Nephron (organoid): ENCODE measurements around the gene IL5RA.
A peak's percentile ranks its signal among the peaks of the same experiment; 100 is the strongest.

ENCODE experiments used
- H3K27ac Mint-ChIP-seq, 3 experiments: 2 replicates each; pipeline ENCODE4 v1.8.0; 2020; ENCODE audit warnings: mixed read lengths in 3 of 3, mild to moderate bottlenecking in 2 of 3, moderate library complexity in 1 of 3
- H3K27me3 Mint-ChIP-seq: 2 replicates; pipeline ENCODE4 v1.8.0; 2021; ENCODE audit warnings: low read depth, mild to moderate bottlenecking, moderate library complexity, mixed read lengths
- H3K36me3 Mint-ChIP-seq: 2 replicates; pipeline ENCODE4 v1.8.0; 2020; ENCODE audit warnings: low read depth, mixed read lengths
- H3K4me1 Mint-ChIP-seq: 2 replicates; pipeline ENCODE4 v1.8.0; 2020; ENCODE audit warnings: mixed read lengths
- H3K4me3 Mint-ChIP-seq, 3 experiments: 2 replicates each; pipeline ENCODE4 v1.8.0; 2020; ENCODE audit warnings: mild to moderate bottlenecking in 3 of 3, mixed read lengths in 3 of 3, moderate library complexity in 2 of 3
- H3K9me3 Mint-ChIP-seq: 2 replicates; pipeline ENCODE4 v1.8.0; 2020; ENCODE audit warnings: mixed read lengths
- CTCF ChIP-seq, 3 experiments: fragments of 200-600 bp; sonication (generic); IDR thresholded peaks; one replicate each; pipeline ENCODE4 v1.5.0; 2021; ENCODE audit warnings: antibody characterized with exemption in 3 of 3; ENCODE audit not compliant: unreplicated experiment in 3 of 3

Gene IL5RA

GRCh38 chr3:3110299-3110630 is at the start of gene IL5RA:
Gene IL5RA (minus strand): TSS chr3:3110374. CDS start chr3:3104984, 5,390 bp downstream.
- no peaks in the 10 kb centered on the region for H3K27me3 Mint-ChIP-seq
- peak within 1 kb of the TSS in 1 of 3 experiments; percentile 52 for H3K27ac Mint-ChIP-seq
- no peaks in the 10 kb centered on the region for H3K4me1 Mint-ChIP-seq
- H3K4me3 Mint-ChIP-seq: no peak within 1 kb of the TSS
- no peak for TF ChIP-seq CTCF (IDR thresholded peaks at IDR 0.05; ENCODE audit: unreplicated experiment in 3 of 3)
- no peaks in the 10 kb centered on the region for H3K9me3 Mint-ChIP-seq
- H3K36me3 Mint-ChIP-seq: no peaks in the 10 kb centered on the region

- no peak overlapping the region for H3K27ac Mint-ChIP-seq
- H3K4me3 Mint-ChIP-seq: no peak overlapping the region
- H3K4me1 Mint-ChIP-seq: no peaks in the 10 kb centered on the region
- no peaks in the 10 kb centered on the region for H3K27me3 Mint-ChIP-seq
- H3K36me3 Mint-ChIP-seq: peaks cover 68% of the 10 kb centered on the region
- no peak for TF ChIP-seq CTCF (IDR thresholded peaks at IDR 0.05; ENCODE audit: unreplicated experiment in 3 of 3)
- H3K9me3 Mint-ChIP-seq: no peaks in the 10 kb centered on the region
These were observed 47.3 kb upstream of the IL5RA start for GRCh38 chr3:3157484-3157883.

GRCh38 chr3:3154879-3155610 is 44.9 kb upstream of the IL5RA start:
- H3K4me3 Mint-ChIP-seq: no peak overlapping the region
- no peak overlapping the region for H3K27ac Mint-ChIP-seq
- no peak for TF ChIP-seq CTCF (IDR thresholded peaks at IDR 0.05; ENCODE audit: unreplicated experiment in 3 of 3)
- peaks cover 71% of the 10 kb centered on the region for H3K36me3 Mint-ChIP-seq
- no peaks in the 10 kb centered on the region for H3K9me3 Mint-ChIP-seq
- no peaks in the 10 kb centered on the region for H3K27me3 Mint-ChIP-seq
- no peaks in the 10 kb centered on the region for H3K4me1 Mint-ChIP-seq

- Mint-ChIP-seq H3K27me3 (no peaks in the 10 kb centered on the region), H3K4me1 (no peaks in the 10 kb centered on the region), H3K4me3 (no peak overlapping the region), H3K27ac (peak overlapping the region in 2 of 3 experiments; percentile 39 to 58), H3K9me3 (no peaks in the 10 kb centered on the region), H3K36me3 (peaks cover 64% of the 10 kb centered on the region)
- no peak for TF ChIP-seq CTCF (IDR thresholded peaks at IDR 0.05; ENCODE audit: unreplicated experiment in 3 of 3)
These were observed 41.3 kb upstream of the IL5RA start for GRCh38 chr3:3151513-3151912.

GRCh38 chr3:3149560-3149959 is 39.4 kb upstream of the IL5RA start:
- Mint-ChIP-seq H3K9me3 (no peaks in the 10 kb centered on the region), H3K27ac (no peak overlapping the region), H3K4me1 (no peaks in the 10 kb centered on the region), H3K27me3 (no peaks in the 10 kb centered on the region), H3K36me3 (peaks cover 69% of the 10 kb centered on the region), H3K4me3 (no peak overlapping the region)
- TF ChIP-seq CTCF (IDR thresholded peaks at IDR 0.05; ENCODE audit: unreplicated experiment in 3 of 3): no peak

GRCh38 chr3:3145831-3146230 is 35.7 kb upstream of the IL5RA start:
- no peaks in the 10 kb centered on the region for H3K4me1 Mint-ChIP-seq
- H3K36me3 Mint-ChIP-seq: peaks cover 75% of the 10 kb centered on the region
- H3K27ac Mint-ChIP-seq: no peak overlapping the region
- H3K27me3 Mint-ChIP-seq: no peaks in the 10 kb centered on the region
- no peaks in the 10 kb centered on the region for H3K9me3 Mint-ChIP-seq
- no peak overlapping the region for H3K4me3 Mint-ChIP-seq
- TF ChIP-seq CTCF (IDR thresholded peaks at IDR 0.05; ENCODE audit: unreplicated experiment in 3 of 3): no peak
